Measurements from ENCODE around the gene XRCC4.

XRCC4 gene

DNA sequence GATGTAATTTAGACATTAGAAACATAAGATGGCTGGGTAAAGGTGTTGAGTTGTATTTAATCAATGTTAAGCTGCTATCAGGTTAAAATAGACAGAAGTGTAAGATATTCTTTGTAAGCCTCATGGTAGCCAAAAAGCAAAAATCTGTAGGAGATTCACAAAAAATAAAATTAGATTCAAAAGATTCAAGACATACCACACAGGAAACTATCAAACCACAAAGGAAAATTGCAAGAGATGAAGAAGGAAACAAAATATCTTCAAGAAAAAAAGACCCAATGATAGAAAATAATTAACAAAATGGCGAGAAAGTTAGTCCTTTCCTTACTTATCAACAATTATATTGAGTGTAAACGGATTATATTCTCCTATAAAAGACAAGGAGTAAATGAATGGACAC, 15.3 kb downstream of the XRCC4 start:
- Mint-ChIP-seq H3K27me3 (ENCODE audit: low read depth) (no peaks in the 10 kb centered on the region), H3K36me3 (ENCODE audit: low read depth) (peaks cover 24% of the 10 kb centered on the region), H3K4me3 (peak overlapping the region; percentile 63), H3K4me1 (ENCODE audit: low read depth) (peaks cover 15% of the 10 kb centered on the region), H3K9me3 (peaks cover 34% of the 10 kb centered on the region), H3K27ac (peak overlapping the region; percentile 77)
- no peak for DNase-seq (ENCODE audit: low spot score)

DNA sequence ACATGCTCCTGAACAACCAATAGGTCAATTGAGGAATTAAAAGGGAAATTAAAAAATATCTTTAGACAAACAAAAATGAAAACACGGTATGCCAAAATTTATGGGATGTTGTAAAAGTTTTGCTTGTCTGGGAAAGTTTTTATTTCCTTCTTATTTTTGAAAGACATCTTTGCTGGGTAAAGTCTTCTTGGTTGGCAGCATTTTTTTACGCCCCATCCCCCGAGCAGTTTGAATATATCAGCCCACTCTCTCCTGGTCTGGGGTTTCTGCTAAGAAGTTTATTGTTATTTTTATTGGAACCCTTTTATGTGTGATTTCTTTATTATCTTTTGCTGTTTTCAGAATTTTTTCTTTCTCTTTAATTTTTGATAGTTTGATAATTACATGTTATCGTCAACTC, 16.3 kb downstream of the XRCC4 start:
- peaks cover 27% of the 10 kb centered on the region for H3K36me3 Mint-ChIP-seq (ENCODE audit: low read depth)

DNA sequence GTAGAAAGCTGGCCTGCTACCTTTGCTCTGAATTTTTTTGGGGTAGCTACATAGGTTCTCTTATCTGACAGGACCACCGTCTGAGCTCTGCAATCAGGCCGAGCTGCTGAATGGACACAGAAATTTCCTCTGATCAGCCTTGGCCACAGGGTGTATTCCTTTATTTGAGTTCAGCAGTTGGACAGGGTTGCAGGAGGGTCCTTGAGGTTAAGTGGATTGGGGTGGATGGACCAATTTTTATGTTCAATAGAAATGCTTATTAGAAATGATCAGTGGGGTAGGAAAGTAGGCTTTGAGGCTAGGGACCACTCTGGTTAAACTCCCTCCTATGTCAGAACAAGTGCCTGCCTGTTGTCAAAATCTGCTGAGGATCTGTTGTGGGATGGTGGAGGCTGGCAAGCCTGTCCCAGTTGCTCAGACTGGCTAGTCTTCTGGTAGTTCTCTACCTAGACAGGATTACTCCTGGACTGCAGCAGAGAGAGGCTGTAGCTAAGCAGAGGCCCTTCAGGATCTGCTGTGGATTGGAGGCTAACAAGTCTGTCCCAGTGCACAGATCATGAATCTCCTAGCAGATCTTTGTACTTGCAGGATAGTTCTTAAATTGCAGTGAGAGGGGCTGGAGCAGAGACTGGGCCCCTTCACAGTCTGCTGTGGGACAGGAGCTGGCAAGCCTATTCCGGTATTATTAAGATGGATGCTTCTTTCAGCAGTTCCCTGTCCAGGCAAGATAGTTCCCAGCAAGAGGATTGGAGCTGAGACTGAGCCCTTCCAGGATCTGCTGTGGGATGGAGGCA, 18.0 kb downstream of the XRCC4 start:
- no peak overlapping the region for H3K27ac Mint-ChIP-seq
- H3K36me3 Mint-ChIP-seq (ENCODE audit: low read depth): peaks cover 25% of the 10 kb centered on the region
- H3K9me3 Mint-ChIP-seq: peaks cover 30% of the 10 kb centered on the region
- peaks cover 17% of the 10 kb centered on the region for H3K4me1 Mint-ChIP-seq (ENCODE audit: low read depth)
- no peak for DNase-seq (ENCODE audit: low spot score)
- no peak overlapping the region for H3K4me3 Mint-ChIP-seq
- no peaks in the 10 kb centered on the region for H3K27me3 Mint-ChIP-seq (ENCODE audit: low read depth)

More for the DNA sequence above, 16.3 kb downstream of the XRCC4 start:
- H3K4me3 Mint-ChIP-seq: no peak overlapping the region
- DNase-seq (ENCODE audit: low spot score): no peak
- peaks cover 34% of the 10 kb centered on the region for H3K9me3 Mint-ChIP-seq
- H3K27ac Mint-ChIP-seq: no peak overlapping the region
- H3K4me1 Mint-ChIP-seq (ENCODE audit: low read depth): peaks cover 17% of the 10 kb centered on the region
- no peaks in the 10 kb centered on the region for H3K27me3 Mint-ChIP-seq (ENCODE audit: low read depth)

DNA sequence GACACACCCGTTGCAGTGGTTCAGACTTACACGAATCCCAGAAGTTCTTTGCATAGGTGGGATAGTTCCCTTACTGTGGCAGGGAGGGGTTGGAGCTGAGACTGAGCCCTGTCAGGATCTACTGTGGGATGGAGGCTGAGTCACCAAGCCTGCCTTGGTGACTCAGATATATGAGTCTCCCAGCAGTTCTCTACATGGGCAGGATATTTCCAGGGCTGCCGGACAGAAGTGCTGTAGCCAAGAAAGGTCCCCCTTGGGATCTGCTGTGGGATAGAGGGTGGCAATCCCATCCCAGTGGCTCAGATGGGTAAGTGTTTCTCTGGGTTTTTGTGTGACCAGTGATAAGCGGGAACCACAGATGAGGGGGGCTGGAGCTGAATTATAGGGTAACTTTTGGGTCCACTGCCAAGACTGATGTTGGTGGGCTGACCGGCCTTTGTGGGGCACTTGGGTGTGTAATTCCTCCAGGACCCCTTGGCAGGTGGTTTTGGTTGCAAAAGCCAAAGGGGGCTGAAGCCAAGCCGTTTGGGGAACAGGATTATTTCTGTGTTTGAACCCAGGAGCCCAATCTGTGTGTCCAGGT, 18.7 kb downstream of the XRCC4 start:
- H3K9me3 Mint-ChIP-seq: peaks cover 27% of the 10 kb centered on the region
- DNase-seq (ENCODE audit: low spot score): no peak
- H3K4me1 Mint-ChIP-seq (ENCODE audit: low read depth): peaks cover 17% of the 10 kb centered on the region

DNA sequence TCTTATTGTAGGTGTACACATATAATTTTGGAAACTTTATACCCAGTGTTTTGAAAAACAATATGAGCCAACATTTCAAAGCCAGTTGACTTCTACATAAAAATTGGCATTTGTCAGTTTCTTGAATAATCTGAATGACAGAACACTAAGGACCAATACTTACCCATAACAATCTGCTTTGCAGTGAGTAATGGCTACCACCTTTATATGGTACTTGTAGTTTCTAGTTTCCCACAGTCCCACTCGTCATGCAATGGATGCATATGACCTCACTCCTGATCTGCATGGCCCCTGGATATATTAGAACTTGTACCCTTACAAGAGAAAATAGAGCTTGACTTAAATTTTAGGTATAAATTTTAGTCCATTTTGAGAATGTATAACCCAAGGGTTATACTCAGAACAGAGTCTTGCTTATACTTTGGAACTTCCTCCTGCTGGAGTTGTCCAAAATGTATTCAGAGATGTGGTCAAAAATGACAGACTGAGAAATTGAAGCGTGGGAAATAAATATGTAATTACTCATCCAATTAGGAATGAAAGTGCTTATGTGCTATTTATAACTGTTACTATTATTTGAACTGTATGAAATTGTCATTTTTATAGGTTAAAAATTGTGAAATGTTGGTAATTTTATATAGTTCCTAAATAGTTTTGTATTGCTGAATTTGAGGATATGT, 19.5 kb downstream of the XRCC4 start:
- Mint-ChIP-seq H3K9me3 (peaks cover 25% of the 10 kb centered on the region), H3K4me1 (ENCODE audit: low read depth) (peaks cover 17% of the 10 kb centered on the region), H3K4me3 (no peak overlapping the region), H3K36me3 (ENCODE audit: low read depth) (peaks cover 23% of the 10 kb centered on the region), H3K27ac (no peak overlapping the region), H3K27me3 (ENCODE audit: low read depth) (no peaks in the 10 kb centered on the region)
- DNase-seq (ENCODE audit: low spot score): no peak

More for the DNA sequence above, 18.7 kb downstream of the XRCC4 start:
- Mint-ChIP-seq H3K27ac (no peak overlapping the region), H3K36me3 (ENCODE audit: low read depth) (peaks cover 23% of the 10 kb centered on the region), H3K4me3 (no peak overlapping the region), H3K27me3 (ENCODE audit: low read depth) (no peaks in the 10 kb centered on the region)

DNA sequence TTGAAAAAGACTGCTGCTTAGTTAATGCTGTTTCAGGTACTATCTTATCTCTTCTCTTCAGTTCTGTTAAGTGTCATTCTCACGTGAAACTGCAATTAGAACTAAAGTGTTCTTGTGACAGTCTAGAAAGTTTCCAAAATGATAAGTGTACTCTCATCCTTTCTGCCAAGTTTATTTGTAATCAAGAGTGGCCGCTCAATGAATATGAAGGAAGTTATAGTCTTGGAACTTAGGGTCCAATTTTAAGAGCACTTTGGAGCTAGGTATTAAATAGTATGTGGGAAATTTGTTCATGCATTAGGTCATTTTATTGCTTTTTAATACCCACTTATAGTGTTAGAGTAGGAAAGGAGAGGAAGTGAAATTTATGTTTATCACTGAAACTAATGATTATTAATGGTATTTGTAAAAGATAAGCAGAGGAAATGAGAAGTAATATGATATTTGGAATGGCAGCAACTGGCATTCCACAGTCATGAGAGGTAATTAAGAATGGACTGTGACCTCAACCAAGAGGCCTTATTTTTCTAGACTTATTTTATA, 20.4 kb downstream of the XRCC4 start:
- Mint-ChIP-seq H3K4me1 (ENCODE audit: low read depth) (peaks cover 10% of the 10 kb centered on the region), H3K4me3 (no peak overlapping the region), H3K27ac (no peak overlapping the region), H3K27me3 (ENCODE audit: low read depth) (no peaks in the 10 kb centered on the region), H3K36me3 (ENCODE audit: low read depth) (peaks cover 20% of the 10 kb centered on the region), H3K9me3 (peaks cover 15% of the 10 kb centered on the region)
- no peak for DNase-seq (ENCODE audit: low spot score)

DNA sequence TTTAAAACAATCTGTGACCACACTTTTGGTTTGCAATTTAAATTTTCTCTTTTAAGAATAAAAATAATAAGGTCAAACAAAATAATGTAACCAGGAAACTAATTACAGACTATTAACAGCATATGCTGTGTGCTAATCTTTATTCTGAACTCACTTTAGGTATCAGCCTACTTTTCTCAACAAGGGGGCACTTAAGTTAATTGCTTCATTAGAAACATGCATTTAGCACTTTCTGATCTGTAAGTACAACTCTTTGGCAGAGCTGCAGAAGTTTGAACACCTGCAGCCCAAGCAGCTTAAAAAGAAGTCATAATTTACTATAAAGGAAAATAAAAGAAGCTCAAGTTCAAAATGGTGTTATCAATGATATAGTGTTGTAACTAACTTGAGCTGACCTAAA, 21.7 kb downstream of the XRCC4 start:
- Mint-ChIP-seq H3K27ac (no peak overlapping the region), H3K4me1 (ENCODE audit: low read depth) (peaks cover 8% of the 10 kb centered on the region), H3K4me3 (no peak overlapping the region), H3K27me3 (ENCODE audit: low read depth) (no peaks in the 10 kb centered on the region), H3K36me3 (ENCODE audit: low read depth) (peaks cover 10% of the 10 kb centered on the region), H3K9me3 (peaks cover 5% of the 10 kb centered on the region)
- no peak for DNase-seq (ENCODE audit: low spot score)

DNA sequence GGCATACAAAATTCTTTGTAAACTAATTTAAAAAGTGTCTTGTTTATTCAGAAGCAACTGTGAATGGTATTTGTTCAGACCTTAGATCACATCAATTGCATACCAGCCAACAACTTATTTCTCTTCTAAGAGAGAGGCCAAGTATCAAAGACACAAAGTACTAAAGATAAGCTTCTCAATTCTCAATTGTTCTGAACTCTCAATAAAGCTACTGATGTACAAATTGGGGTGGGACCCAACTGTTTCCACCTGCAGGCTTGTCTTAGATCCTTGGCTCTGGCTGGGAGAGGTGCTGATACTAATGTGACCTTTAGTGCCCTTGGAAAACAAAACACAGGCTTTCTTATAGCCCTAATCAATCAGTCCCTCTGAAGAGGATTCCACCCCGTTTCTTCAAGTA, 22.1 kb downstream of the XRCC4 start:
- Mint-ChIP-seq H3K27me3 (ENCODE audit: low read depth) (no peaks in the 10 kb centered on the region), H3K4me3 (no peak overlapping the region), H3K9me3 (peaks cover under 1% of the 10 kb centered on the region), H3K27ac (no peak overlapping the region), H3K4me1 (ENCODE audit: low read depth) (peaks cover 8% of the 10 kb centered on the region), H3K36me3 (ENCODE audit: low read depth) (peaks cover 8% of the 10 kb centered on the region)
- DNase-seq (ENCODE audit: low spot score): no peak

DNA sequence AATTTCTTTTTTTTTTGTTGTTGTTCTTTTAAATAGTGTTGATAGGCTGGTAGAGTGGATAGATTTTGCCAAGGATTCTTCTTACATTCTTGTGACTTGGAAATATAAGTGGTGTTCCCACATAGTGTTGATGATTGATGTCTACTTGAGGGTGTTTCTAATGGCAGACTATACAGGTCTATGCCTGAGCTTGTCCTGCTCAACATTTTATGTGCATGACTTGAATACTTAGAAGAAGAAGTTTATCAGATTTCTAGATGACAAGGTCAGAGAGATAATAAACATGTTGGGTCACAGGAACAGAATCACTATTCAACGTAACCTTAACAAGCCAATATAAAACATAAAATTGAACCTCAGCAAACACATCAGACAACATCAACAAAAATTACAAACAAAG, 24.2 kb downstream of the XRCC4 start:
- DNase-seq (ENCODE audit: low spot score): no peak
- peaks cover 8% of the 10 kb centered on the region for H3K4me1 Mint-ChIP-seq (ENCODE audit: low read depth)
- peaks cover 4% of the 10 kb centered on the region for H3K36me3 Mint-ChIP-seq (ENCODE audit: low read depth)
- no peak overlapping the region for H3K27ac Mint-ChIP-seq
- no peaks in the 10 kb centered on the region for H3K9me3 Mint-ChIP-seq
- no peaks in the 10 kb centered on the region for H3K27me3 Mint-ChIP-seq (ENCODE audit: low read depth)
- H3K4me3 Mint-ChIP-seq: no peak overlapping the region

DNA sequence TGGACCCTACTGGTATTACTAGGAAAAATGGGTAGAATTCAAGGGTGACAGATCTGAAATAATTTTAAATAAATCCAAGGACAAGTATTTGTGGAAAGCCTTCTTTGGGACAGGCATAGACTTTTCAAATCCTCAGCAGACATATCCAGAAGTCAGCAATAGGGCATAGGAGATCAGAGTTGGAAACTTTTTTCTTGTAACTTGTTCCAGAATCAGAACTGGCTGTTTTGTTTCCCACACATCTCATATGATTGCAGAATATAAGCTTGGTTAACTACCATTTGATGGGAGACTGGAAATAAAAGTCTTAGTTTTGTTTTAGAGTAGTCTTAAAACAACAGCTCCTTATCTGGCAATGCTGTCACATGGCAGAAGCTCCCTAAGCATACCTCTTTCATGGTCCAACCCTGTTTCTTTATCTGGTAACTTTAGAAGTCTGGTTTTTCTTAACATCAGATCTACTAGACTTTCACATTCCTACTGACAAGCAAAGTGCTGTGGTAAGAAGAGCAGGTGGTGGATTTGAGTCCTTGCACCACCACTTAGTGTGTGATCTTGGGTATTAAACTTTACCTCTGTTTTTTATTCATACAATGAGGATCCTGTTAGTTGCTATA, 25.1 kb downstream of the XRCC4 start:
- DNase-seq (ENCODE audit: low spot score): no peak
- H3K4me3 Mint-ChIP-seq: no peak overlapping the region
- H3K27me3 Mint-ChIP-seq (ENCODE audit: low read depth): no peaks in the 10 kb centered on the region
- peaks cover 4% of the 10 kb centered on the region for H3K36me3 Mint-ChIP-seq (ENCODE audit: low read depth)
- H3K9me3 Mint-ChIP-seq: no peaks in the 10 kb centered on the region
- H3K27ac Mint-ChIP-seq: no peak overlapping the region
- H3K4me1 Mint-ChIP-seq (ENCODE audit: low read depth): peaks cover 8% of the 10 kb centered on the region

DNA sequence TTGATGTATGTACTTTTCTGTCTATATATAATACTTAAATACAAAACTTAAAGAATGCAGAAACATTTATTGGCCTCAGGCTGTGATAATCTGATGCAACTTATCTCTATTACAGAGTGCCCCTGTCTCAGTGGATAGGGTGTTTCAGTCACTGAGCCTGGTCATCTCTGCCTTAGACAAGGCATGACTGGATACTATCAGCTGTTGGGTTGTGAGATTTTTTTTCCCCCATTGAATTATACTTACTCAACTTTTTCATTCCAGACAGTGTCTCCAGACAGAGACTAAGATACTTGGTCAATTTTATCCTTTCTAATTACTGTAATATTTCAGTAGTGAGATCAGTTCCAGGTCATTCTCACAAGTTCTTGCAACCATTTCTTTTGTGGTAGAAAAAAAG, 26.7 kb downstream of the XRCC4 start:
- Mint-ChIP-seq H3K4me3 (no peak overlapping the region), H3K27me3 (ENCODE audit: low read depth) (no peaks in the 10 kb centered on the region), H3K36me3 (ENCODE audit: low read depth) (no peaks in the 10 kb centered on the region), H3K4me1 (ENCODE audit: low read depth) (peaks cover 5% of the 10 kb centered on the region), H3K9me3 (no peaks in the 10 kb centered on the region), H3K27ac (no peak overlapping the region)
- no peak for DNase-seq (ENCODE audit: low spot score)

DNA sequence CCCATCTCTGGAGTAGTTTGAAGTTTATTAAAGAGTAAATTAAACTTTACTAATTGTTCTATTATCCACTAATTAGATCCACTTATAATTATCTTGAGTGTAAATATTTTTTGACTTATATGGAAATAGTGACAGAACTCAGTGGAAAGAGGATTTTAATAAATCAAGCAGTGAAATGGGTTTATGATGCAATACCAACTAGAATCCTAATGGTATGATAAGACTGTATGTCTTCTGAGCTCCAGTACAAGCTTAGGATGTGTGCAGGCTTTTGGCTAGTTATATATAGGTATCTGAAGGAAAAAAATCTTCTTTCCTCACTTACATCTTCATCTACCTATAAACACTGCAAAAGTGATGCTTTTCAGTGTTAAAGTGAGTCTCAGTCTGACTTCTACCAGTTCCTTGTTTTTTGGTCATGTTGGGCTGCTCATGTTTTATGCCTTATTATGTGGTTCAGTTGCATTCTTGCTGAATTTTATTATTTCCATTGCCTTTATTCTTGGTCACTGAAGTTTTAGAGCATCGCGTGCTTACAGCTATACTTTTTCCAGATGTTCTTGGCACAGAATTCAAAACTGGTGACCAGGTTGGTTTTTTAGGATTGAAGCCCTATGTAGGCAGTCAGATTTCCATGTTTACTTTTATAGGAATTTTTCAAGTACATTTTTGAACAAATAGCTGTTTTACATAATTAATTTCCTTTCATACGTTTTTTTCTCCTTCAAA, 30.5 kb downstream of the XRCC4 start:
- H3K27ac Mint-ChIP-seq: no peak overlapping the region
- H3K27me3 Mint-ChIP-seq (ENCODE audit: low read depth): no peaks in the 10 kb centered on the region
- no peaks in the 10 kb centered on the region for H3K4me1 Mint-ChIP-seq (ENCODE audit: low read depth)
- no peak overlapping the region for H3K4me3 Mint-ChIP-seq
- peaks cover 10% of the 10 kb centered on the region for H3K36me3 Mint-ChIP-seq (ENCODE audit: low read depth)
- DNase-seq (ENCODE audit: low spot score): no peak
- H3K9me3 Mint-ChIP-seq: peaks cover 7% of the 10 kb centered on the region

DNA sequence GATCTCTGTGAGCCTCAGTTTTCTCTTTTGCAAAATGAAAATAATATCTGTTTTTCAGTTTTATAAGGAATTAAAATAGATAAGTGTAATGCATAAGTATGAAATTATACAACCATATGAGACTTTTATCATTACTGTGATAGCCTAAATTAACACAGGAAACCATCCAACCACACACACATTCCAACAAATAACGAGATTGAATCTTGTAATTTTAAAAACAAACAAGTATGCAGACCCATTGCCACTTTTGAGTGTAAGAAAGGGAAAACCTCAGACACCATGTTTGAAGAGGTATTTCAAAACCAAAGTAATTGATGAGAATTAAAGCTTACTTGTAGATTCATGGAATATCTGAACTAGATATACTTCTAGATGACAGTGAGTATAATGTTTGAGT, 32.0 kb downstream of the XRCC4 start:
- no peak overlapping the region for H3K27ac Mint-ChIP-seq
- H3K27me3 Mint-ChIP-seq (ENCODE audit: low read depth): no peaks in the 10 kb centered on the region
- no peak for DNase-seq (ENCODE audit: low spot score)
- no peak overlapping the region for H3K4me3 Mint-ChIP-seq
- no peaks in the 10 kb centered on the region for H3K4me1 Mint-ChIP-seq (ENCODE audit: low read depth)
- H3K9me3 Mint-ChIP-seq: peaks cover 12% of the 10 kb centered on the region
- peaks cover 25% of the 10 kb centered on the region for H3K36me3 Mint-ChIP-seq (ENCODE audit: low read depth)

All from T-helper 2 cell treated with Interferon-gamma antibody and Interleukin-4, amounts not matched to agents 5 μg/mL and 100 μg/mL, for 36 hours (primary cell).